LNCAP (cell line): ENCODE measurements around the gene UBAC2.

Experiments used
- TF ChIP-seq, protein P1 (sequence below): fragments of 450-650 bp; IDR thresholded peaks from 2 replicates; pipeline ENCODE4 v1.5.1; 2017; ENCODE audit warnings: mild to moderate bottlenecking

UBAC2 gene

GRCh38 chr13:99258210-99258860 lies 57.7 kb downstream of the UBAC2 start, which contains the start of gene GPR18:
Gene GPR18, minus strand, starts transcription at chr13:99258379. Its CDS starts 2,507 bp downstream, at chr13:99255872.
- TF ChIP-seq, protein P1, sequence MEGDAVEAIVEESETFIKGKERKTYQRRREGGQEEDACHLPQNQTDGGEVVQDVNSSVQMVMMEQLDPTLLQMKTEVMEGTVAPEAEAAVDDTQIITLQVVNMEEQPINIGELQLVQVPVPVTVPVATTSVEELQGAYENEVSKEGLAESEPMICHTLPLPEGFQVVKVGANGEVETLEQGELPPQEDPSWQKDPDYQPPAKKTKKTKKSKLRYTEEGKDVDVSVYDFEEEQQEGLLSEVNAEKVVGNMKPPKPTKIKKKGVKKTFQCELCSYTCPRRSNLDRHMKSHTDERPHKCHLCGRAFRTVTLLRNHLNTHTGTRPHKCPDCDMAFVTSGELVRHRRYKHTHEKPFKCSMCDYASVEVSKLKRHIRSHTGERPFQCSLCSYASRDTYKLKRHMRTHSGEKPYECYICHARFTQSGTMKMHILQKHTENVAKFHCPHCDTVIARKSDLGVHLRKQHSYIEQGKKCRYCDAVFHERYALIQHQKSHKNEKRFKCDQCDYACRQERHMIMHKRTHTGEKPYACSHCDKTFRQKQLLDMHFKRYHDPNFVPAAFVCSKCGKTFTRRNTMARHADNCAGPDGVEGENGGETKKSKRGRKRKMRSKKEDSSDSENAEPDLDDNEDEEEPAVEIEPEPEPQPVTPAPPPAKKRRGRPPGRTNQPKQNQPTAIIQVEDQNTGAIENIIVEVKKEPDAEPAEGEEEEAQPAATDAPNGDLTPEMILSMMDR, result no peak

GRCh38 chr13:99258946-99259345 lies 58.3 kb downstream of the UBAC2 start:
- TF ChIP-seq, protein P1, result no peak

DNA sequence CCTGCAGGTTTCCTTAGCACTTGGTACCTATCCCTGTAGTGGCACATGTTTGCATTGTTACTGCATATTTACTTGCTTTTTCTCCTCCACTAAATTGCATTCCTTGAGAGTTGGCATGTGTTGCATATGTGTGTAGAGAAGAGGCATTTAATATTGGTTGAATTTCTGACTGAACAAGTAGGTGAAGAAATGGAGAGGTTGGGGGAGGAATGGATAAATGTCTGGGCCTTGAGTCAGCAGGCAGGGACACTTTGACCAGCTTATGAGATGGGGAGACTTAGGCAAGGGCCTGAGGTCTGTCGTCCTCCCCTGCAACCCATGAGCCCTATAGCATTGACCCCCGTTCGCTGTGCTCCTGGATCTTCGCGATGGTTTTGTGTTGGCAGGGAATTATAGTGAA lies 59.6 kb downstream of the UBAC2 start:
- TF ChIP-seq, protein P1, result no peak

- TF ChIP-seq, protein P1, result no peak
These were observed 60.4 kb downstream of the UBAC2 start for GRCh38 chr13:99261059-99261458.

- TF ChIP-seq, protein P1, result no peak
These were observed 62.6 kb downstream of the UBAC2 start for GRCh38 chr13:99263126-99263785.

DNA sequence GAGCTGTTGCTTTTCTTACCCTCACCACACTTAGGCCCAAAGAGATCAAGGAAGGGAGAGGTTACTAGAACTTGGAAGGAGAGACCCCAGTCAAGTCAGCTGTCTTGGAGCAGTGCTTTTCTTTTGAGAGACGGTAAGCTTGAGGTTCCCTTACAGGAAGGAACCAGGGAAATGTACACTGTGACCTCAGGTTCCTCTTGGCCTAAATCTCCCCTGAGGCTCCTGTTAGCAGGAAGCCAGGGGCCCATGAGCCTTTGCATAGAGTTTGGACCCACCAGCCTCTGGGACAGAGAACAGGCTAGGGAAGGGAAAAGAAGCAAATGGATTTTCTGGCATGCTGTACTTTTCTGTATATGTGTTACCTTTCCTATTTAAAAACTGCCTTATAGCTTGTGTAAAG lies 63.4 kb downstream of the UBAC2 start:
- TF ChIP-seq, protein P1, result no peak

DNA sequence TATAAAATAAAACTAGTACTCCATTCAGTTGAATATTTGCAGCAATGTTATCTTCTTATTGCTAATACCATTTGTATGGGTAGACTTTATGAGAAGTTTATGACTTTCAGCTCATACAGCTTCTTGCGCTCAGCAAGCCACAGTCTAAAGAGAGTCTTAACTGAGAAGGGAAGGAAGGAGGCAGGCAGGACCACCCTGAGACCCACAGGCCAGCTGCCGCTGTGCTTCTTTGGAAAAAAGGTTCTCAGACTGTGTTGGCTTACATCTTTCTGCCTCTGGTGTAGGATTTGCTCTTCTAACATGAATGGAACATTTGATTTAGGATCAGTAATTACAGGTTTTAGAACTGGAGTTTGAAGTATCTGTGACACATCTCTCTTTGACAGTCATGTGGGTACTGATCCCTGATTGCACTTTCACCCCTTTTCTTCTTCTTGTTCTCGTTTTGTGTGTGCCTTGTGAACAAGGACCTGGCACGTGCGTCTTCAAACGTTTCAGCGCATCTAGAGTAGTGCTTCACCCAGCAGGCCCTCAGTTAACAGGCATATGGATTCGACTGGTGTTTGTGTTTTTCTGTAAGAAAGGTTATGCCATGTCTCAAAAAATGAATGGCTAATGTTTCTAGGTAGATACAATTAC lies 64.6 kb downstream of the UBAC2 start:
- TF ChIP-seq, protein P1, result no peak
